SJCRH30 (cell line): Measurements from ENCODE around the gene MS4A15. TPM values are rescaled to one million over a fixed set of nuclear protein-coding genes. Genes with fewer than 3 reads are reported as not detected.

Experiments used
- DNase-seq, 2 experiments: peaks; one replicate each; pipeline ENCODE4 v3.0.0-alpha.2; 2015 to 2020
- H3K27ac ChIP-seq: fragments of 250-450 bp; sonication (Bioruptor Pico); 2 replicates; pipeline ENCODE4 v1.5.1; 2020; ENCODE audit warnings: mild to moderate bottlenecking, moderate library complexity
- H3K27me3 ChIP-seq: fragments of 250-450 bp; sonication (Bioruptor Pico); 2 replicates; pipeline ENCODE4 v1.5.1; 2020; ENCODE audit warnings: mild to moderate bottlenecking, moderate library complexity
- H3K36me3 ChIP-seq: fragments of 250-450 bp; sonication (Bioruptor Pico); 2 replicates; pipeline ENCODE4 v1.5.1; 2020; ENCODE audit warnings: mild to moderate bottlenecking, moderate library complexity
- H3K4me1 ChIP-seq: fragments of 250-450 bp; sonication (Bioruptor Pico); 2 replicates; pipeline ENCODE4 v1.5.1; 2020; ENCODE audit warnings: mild to moderate bottlenecking, moderate library complexity
- H3K4me3 ChIP-seq: fragments of 250-450 bp; sonication (Bioruptor Pico); 2 replicates; pipeline ENCODE4 v1.5.1; 2020; ENCODE audit warnings: mild to moderate bottlenecking, moderate library complexity
- H3K9me3 ChIP-seq: fragments of 250-450 bp; sonication (Bioruptor Pico); replicated peaks from 2 replicates; pipeline ENCODE4 v1.5.1; 2020; ENCODE audit warnings: mild to moderate bottlenecking, moderate library complexity
- total RNA-seq: library from RNA; depleted of rRNA; stranded (reverse); fragments of >200 nt; shearing (Covaris generic); gene quantifications from 2 replicates; pipeline ENCODE4 v1.2.3, GENCODE V29; 2014

The MS4A15 gene
- total RNA-seq, 1 experiment from 2014 or later = not detected

DNA sequence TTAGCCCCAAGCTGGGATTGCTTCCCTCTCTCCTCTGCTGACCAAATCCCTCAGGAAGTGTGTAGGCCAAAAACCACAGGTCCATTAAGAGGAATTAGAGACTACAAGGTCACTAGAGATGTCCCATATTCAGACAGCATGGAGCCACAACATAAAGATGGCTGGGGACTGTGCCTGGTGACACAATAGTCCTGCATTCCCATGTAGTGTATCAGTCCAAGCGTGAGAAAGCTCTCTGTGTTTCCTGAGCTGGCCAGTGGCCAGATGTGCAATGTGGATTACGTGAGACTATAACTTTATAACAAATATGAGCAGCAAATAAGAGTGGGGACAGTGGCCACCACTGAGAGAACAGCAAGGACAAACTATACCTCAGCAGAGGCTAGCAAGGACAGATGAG, 20.9 kb downstream of the MS4A15 start:
- no peaks in the 10 kb centered on the region for H3K27me3 ChIP-seq
- no peak overlapping the region for H3K4me3 ChIP-seq
- DNase-seq = peak; percentile 6 to 19
- peaks cover 2% of the 10 kb centered on the region; the same call in 1 of the 2 replicates for H3K4me1 ChIP-seq
- no peaks in the 10 kb centered on the region for H3K36me3 ChIP-seq
- H3K9me3 ChIP-seq = no peaks in the 10 kb centered on the region
- H3K27ac ChIP-seq = no peak overlapping the region

- DNase-seq = no peak
- no peaks in the 10 kb centered on the region for H3K27me3 ChIP-seq
- no peaks in the 10 kb centered on the region for H3K36me3 ChIP-seq
- H3K4me3 ChIP-seq = no peak overlapping the region
- no peak overlapping the region for H3K27ac ChIP-seq
- peaks cover 2% of the 10 kb centered on the region; the same call in 1 of the 2 replicates for H3K4me1 ChIP-seq
- no peaks in the 10 kb centered on the region for H3K9me3 ChIP-seq
These were observed 23.4 kb downstream of the MS4A15 start for GRCh38 chr11:60780065-60780464.

DNA sequence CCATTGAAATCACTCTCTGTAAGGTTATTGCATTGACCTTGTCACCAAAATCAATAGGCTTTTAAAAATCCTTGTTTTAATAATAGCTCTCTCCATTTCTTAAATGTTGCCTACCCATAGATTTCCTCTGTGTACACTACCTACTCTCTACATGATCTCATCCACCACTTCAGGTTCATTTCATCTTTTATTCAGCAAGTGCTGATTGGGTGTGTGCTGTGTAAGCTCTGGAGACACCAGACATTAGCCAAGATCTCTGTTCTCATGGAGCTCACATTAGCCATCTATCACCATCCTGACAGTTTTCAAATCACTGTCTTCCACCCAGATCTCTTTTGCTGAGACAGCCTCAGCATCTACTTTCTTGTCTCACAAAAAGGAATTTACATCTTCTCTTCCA, 24.1 kb downstream of the MS4A15 start:
- Histone ChIP-seq H3K4me3 (no peak overlapping the region), H3K4me1 (peaks cover 2% of the 10 kb centered on the region; the same call in 1 of the 2 replicates), H3K9me3 (no peaks in the 10 kb centered on the region), H3K27ac (no peak overlapping the region), H3K27me3 (no peaks in the 10 kb centered on the region), H3K36me3 (no peaks in the 10 kb centered on the region)
- no peak for DNase-seq

GRCh38 chr11:60781286-60781980, 24.8 kb downstream of the MS4A15 start:
- Histone ChIP-seq H3K4me3 (no peak overlapping the region), H3K36me3 (no peaks in the 10 kb centered on the region), H3K27me3 (no peaks in the 10 kb centered on the region), H3K9me3 (no peaks in the 10 kb centered on the region), H3K4me1 (peaks cover 2% of the 10 kb centered on the region; the same call in 1 of the 2 replicates), H3K27ac (no peak overlapping the region)
- no peak for DNase-seq

DNA sequence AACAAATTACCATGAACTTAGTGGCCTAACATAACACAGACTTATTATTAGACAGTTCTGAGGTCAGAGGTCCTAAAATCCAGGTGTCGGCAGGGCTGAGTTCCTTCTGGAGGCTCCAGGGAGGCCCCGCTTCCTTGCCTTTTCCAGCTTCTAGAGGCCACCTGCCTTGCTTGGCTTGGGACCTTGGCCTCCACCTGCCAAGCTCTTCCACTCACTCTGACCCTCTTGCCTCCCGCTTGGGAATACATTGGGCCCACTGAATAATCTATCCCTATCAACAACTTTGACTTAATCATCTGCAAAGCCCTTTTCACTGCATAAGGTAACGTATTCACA, 25.3 kb downstream of the MS4A15 start:
- no peak overlapping the region for H3K4me3 ChIP-seq
- DNase-seq = no peak
- H3K27ac ChIP-seq = no peak overlapping the region

GRCh38 chr11:60782393-60783140, 25.9 kb downstream of the MS4A15 start:
- Histone ChIP-seq H3K4me1 (peaks cover 2% of the 10 kb centered on the region; the same call in 1 of the 2 replicates), H3K27ac (no peak overlapping the region), H3K36me3 (no peaks in the 10 kb centered on the region), H3K27me3 (no peaks in the 10 kb centered on the region), H3K4me3 (no peak overlapping the region), H3K9me3 (no peaks in the 10 kb centered on the region)
- DNase-seq = no peak

More for the DNA sequence above, 25.3 kb downstream of the MS4A15 start:
- H3K27me3 ChIP-seq = no peaks in the 10 kb centered on the region
- peaks cover 2% of the 10 kb centered on the region; the same call in 1 of the 2 replicates for H3K4me1 ChIP-seq
- no peaks in the 10 kb centered on the region for H3K9me3 ChIP-seq
- no peaks in the 10 kb centered on the region for H3K36me3 ChIP-seq

DNA sequence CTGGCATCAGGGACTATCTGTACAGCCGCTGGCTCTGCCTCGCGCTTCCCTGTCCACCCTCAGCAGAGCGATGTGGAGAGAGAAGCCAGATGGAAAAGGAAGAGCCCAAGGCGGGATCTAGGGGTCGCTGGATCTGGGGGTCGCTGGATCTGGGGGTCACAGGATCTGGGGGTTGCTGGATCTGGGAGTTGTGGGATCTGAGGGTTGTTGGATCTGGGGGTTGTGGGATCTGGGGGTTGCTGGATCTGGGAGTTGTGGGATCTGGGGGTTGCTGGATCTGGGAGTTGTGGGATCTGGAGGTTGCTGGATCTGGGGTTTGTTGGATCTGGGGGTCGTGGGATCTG, 26.4 kb downstream of the MS4A15 start:
- no peak for DNase-seq
- H3K9me3 ChIP-seq = no peaks in the 10 kb centered on the region
- H3K27ac ChIP-seq = no peak overlapping the region

GRCh38 chr11:60783911-60784310, 27.2 kb downstream of the MS4A15 start:
- no peak overlapping the region for H3K27ac ChIP-seq
- H3K4me1 ChIP-seq = no peaks in the 10 kb centered on the region
- H3K4me3 ChIP-seq = no peak overlapping the region
- DNase-seq = no peak
- no peaks in the 10 kb centered on the region for H3K27me3 ChIP-seq
- no peaks in the 10 kb centered on the region for H3K36me3 ChIP-seq
- H3K9me3 ChIP-seq = no peaks in the 10 kb centered on the region

More for the DNA sequence above, 26.4 kb downstream of the MS4A15 start:
- no peaks in the 10 kb centered on the region for H3K36me3 ChIP-seq
- H3K4me3 ChIP-seq = no peak overlapping the region
- no peaks in the 10 kb centered on the region for H3K4me1 ChIP-seq
- no peaks in the 10 kb centered on the region for H3K27me3 ChIP-seq

DNA sequence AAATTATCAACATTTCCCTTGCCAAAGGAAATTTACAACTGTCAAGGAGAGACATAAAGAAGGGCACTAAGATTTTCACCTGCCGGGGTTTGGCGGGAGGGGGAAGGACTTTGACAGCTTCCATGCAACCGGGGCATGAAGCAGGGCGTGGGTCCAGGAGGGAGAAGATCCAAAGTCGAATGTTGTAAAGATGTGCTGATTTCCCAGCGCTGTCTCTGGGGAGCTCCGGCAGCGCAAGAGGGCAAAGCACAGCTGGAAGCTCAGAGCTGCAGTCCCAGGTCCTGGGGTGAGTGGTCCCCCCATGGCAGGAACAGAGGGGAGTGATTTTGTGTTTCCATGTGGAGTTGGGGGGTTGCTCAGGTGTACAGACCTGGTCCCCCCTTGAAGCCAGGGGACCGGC, 28.5 kb downstream of the MS4A15 start, which contains the start of gene MS4A10:
TSS of gene MS4A10 (plus strand) at position 198 of the 400 bp plus-strand sequence. CDS start 5,003 bp downstream, outside the sequence.
- no peaks in the 10 kb centered on the region for H3K27me3 ChIP-seq
- DNase-seq = no peak
- H3K36me3 ChIP-seq = no peaks in the 10 kb centered on the region
- no peaks in the 10 kb centered on the region for H3K9me3 ChIP-seq
- H3K4me1 ChIP-seq = no peaks in the 10 kb centered on the region
- no peak within 1 kb of the TSS for H3K27ac ChIP-seq
- H3K4me3 ChIP-seq = no peak within 1 kb of the TSS

DNA sequence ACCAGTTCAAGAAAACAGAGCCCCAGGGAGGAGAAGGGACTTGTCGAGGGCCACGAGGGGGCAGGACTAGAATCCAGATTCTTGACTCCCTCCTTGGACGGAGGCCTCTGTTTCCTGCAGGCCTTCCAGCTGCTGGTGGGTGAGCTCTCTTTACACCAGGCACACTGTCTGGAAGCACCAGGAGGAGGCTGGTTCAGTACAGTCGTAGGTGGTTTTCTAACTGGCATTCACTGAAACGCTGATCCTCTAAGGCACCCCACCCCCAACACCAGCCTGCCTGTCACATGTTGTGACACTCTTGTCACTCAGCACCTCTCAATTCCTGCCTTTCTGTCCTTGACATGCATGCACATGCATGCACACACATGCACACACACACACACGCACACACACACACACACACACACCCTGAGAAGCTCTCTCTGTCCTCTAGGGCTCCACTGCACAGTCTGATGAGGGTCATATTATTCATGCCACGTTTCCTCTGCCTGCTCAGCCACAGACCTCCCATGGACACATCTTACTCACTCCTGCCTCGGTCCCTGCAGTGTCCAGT, 29.2 kb downstream of the MS4A15 start:
- Histone ChIP-seq H3K4me1 (no peaks in the 10 kb centered on the region), H3K27ac (no peak overlapping the region), H3K27me3 (no peaks in the 10 kb centered on the region), H3K4me3 (no peak overlapping the region), H3K9me3 (no peaks in the 10 kb centered on the region), H3K36me3 (no peaks in the 10 kb centered on the region)
- no peak for DNase-seq

DNA sequence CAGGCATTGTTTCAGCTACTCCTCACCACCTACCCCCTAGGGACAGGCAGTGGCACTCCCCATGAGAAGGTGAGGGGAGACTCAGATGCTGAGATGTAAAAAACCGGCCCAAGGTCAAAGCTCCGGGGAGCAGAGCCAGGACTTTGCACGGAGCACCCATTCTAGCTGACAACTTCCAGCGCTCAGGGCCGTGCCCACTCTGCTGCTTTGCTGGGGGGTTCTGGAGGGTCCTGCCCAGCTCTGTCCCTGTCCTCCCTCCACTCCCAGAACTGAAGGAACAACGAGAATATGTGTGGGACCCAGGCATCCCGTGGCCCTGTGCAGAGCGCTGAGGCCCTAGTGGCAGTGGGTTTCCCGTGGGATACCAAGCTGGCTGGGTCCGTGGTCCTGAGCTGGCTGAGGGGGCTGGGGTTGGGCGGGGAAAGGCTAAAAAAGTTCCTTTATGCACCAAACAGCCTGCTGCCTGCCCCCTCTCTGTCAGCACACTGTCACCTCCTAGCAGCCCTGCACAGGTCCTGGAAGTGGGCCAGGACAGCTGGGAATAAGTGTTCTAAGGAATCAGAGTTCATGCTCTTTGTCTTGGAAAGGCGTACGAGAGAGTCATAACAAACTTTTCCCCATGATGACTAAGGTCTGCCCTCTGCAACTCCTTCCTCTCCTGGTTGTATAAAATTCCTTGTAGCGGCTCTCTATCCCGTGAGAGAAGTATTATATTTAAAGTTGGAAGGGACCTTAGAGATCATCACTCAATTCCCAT, 30.3 kb downstream of the MS4A15 start:
- Histone ChIP-seq H3K27ac (no peak overlapping the region), H3K36me3 (no peaks in the 10 kb centered on the region), H3K4me1 (no peaks in the 10 kb centered on the region), H3K27me3 (no peaks in the 10 kb centered on the region), H3K9me3 (no peaks in the 10 kb centered on the region), H3K4me3 (no peak overlapping the region)
- peak; percentile 49 to 66 for DNase-seq

DNA sequence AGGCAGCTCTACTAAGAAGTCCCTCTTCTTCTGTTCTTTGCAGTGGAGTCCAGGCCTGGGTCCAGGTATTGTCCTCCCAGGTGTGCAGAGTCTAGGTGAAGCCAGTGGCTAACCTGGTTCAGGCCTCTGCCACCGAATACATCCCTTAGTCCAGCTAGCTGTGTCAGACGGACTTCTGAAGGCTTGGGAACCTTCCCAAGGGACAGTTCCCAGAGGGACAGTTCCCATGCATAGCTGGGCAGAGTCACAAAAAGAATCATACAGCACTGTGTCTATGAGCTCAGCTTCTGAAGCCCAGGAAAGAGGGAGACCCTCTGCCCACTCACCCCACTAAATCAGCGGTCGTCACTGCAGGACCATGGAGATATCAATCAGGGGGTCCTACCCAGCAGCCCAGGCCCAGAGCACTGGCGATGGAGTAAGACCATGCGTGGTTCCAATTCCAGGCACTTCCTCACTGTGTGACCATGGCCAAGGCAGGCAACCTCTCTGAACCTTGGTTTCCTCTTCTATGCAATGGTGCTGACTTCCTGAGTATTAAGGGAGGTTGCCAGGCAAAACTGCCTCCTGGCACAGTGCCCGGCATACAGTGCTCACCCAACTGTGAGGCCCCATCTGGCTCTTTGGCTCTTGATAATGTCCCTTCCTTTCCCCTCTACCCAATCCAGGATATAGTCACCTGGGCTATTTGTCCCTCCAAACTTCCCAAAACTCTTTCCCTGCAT, 31.9 kb downstream of the MS4A15 start:
- Histone ChIP-seq H3K27me3 (no peaks in the 10 kb centered on the region), H3K9me3 (no peaks in the 10 kb centered on the region), H3K36me3 (no peaks in the 10 kb centered on the region), H3K27ac (no peak overlapping the region), H3K4me1 (no peaks in the 10 kb centered on the region), H3K4me3 (no peak overlapping the region)
- DNase-seq = no peak

DNA sequence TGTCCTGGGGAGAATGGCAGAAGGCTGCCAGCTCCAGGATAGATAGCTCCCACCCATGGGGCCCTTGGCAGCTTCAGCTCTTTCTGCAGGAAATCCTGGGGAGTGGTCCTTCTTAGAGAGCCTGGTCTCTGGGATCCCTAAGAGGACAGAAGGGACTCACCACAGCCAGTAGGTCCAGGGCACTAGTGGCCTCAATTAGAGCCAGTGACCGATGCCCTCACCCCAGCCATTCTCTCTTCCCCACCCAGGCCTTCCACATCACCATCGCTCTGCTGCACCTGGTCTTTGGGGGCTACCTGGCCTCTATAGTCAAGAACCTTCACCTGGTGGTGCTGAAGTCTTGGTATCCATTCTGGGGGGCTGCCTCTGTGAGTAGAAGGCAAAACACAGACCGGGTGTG, 34.1 kb downstream of the MS4A15 start:
- no peak for DNase-seq
- Histone ChIP-seq H3K27ac (no peak overlapping the region), H3K36me3 (no peaks in the 10 kb centered on the region), H3K27me3 (no peaks in the 10 kb centered on the region), H3K4me1 (no peaks in the 10 kb centered on the region), H3K4me3 (no peak overlapping the region), H3K9me3 (no peaks in the 10 kb centered on the region)

- Histone ChIP-seq H3K36me3 (no peaks in the 10 kb centered on the region), H3K4me1 (no peaks in the 10 kb centered on the region), H3K27ac (no peak overlapping the region), H3K4me3 (no peak overlapping the region), H3K9me3 (no peaks in the 10 kb centered on the region), H3K27me3 (no peaks in the 10 kb centered on the region)
- DNase-seq = no peak
These were observed 34.7 kb downstream of the MS4A15 start for GRCh38 chr11:60791153-60791933.
